Left ventricle myocardium inferior (tissue), 1 donor: ENCODE results near the gene ACSS3. TPM values are rescaled to one million over a fixed set of nuclear protein-coding genes. Genes with fewer than 3 reads are reported as not detected.

Source experiments
- DNase-seq: peaks from one replicate; pipeline ENCODE4 v3.0.0-alpha.2; 2020
- H3K27ac ChIP-seq: fragments of 200-600 bp; replicated peaks from 2 replicates; pipeline ENCODE4 v1.8.0; 2021
- H3K27me3 ChIP-seq: fragments of 200-600 bp; 2 replicates; pipeline ENCODE4 v1.8.0; 2021; ENCODE audit warnings: low read depth
- H3K36me3 ChIP-seq: fragments of 200-600 bp; 2 replicates; pipeline ENCODE4 v1.8.0; 2021
- H3K4me1 ChIP-seq: fragments of 200-600 bp; 2 replicates; pipeline ENCODE4 v1.8.0; 2021
- H3K4me3 ChIP-seq: fragments of 200-600 bp; 2 replicates; pipeline ENCODE4 v1.8.0; 2021; ENCODE audit warnings: mild to moderate bottlenecking, moderate library complexity
- H3K9me3 ChIP-seq: fragments of 200-600 bp; replicated peaks from 2 replicates; pipeline ENCODE4 v1.8.0; 2021
- CTCF ChIP-seq: fragments of 200-600 bp; IDR thresholded peaks from 2 replicates; pipeline ENCODE4 v1.8.0; 2021; ENCODE audit warnings: antibody characterized with exemption, mild to moderate bottlenecking, borderline replicate concordance
- intact Hi-C: fragments of 100-400 bp; cut with micrococcal nuclease; formaldehyde crosslinking; loops from one replicate; pipeline ENCODE4 v1.11.0; 2022
- total RNA-seq: library from RNA; stranded (reverse); fragmentation: NEBNext Ultra II Directional; extraction: Animal tissue kit (Norgen Biotek cat#: 25700); gene quantifications from one replicate; pipeline ENCODE4 v1.2.1, GENCODE V29; 2021
- donor health status: DM: no; HTN: yes; CAD: no; lungs with severe emphysema.

ACSS3 gene
- total RNA-seq, 1 donor from 2014 or later, result 24.5 TPM

- DNase-seq, result no peak
Observed at GRCh38 chr12:81080431-81080983, 2.6 kb downstream of the ACSS3 start.

GRCh38 chr12:81081726-81082125, 3.8 kb downstream of the ACSS3 start:
- Histone ChIP-seq H3K4me1 (peaks cover 80% of the 10 kb centered on the region), H3K27ac (no peak overlapping the region), H3K36me3 (no peaks in the 10 kb centered on the region), H3K9me3 (no peaks in the 10 kb centered on the region), H3K4me3 (no peak overlapping the region), H3K27me3 (no peaks in the 10 kb centered on the region)
- DNase-seq, result no peak
- intact Hi-C loops, result no loop called here
- TF ChIP-seq CTCF, result no peak

More at GRCh38 chr12:81080431-81080983, 2.6 kb downstream of the ACSS3 start:
- no peak for TF ChIP-seq CTCF
- peaks cover 72% of the 10 kb centered on the region for H3K4me1 ChIP-seq
- intact Hi-C loops, result no loop called here
- peak overlapping the region; percentile 83 for H3K4me3 ChIP-seq
- no peaks in the 10 kb centered on the region for H3K36me3 ChIP-seq
- H3K9me3 ChIP-seq, result no peaks in the 10 kb centered on the region
- peak overlapping the region; percentile 94 for H3K27ac ChIP-seq
- no peaks in the 10 kb centered on the region for H3K27me3 ChIP-seq

GRCh38 chr12:81083018-81083417, 5.1 kb downstream of the ACSS3 start:
- Histone ChIP-seq H3K4me1 (peaks cover 80% of the 10 kb centered on the region), H3K36me3 (no peaks in the 10 kb centered on the region), H3K4me3 (no peak overlapping the region), H3K27me3 (no peaks in the 10 kb centered on the region), H3K9me3 (no peaks in the 10 kb centered on the region), H3K27ac (no peak overlapping the region)
- no peak for TF ChIP-seq CTCF
- no peak for DNase-seq
- intact Hi-C loops, result no loop called here

- no peak for DNase-seq
- Histone ChIP-seq H3K36me3 (no peaks in the 10 kb centered on the region), H3K4me1 (peaks cover 88% of the 10 kb centered on the region), H3K4me3 (no peak overlapping the region), H3K9me3 (no peaks in the 10 kb centered on the region), H3K27ac (peak overlapping the region; percentile 10), H3K27me3 (no peaks in the 10 kb centered on the region)
- TF ChIP-seq CTCF, result no peak
- intact Hi-C loops, result no loop called here
Observed at GRCh38 chr12:81083906-81084513, 6.1 kb downstream of the ACSS3 start.

- Histone ChIP-seq H3K27ac (peak overlapping the region; percentile 47), H3K9me3 (no peaks in the 10 kb centered on the region), H3K27me3 (no peaks in the 10 kb centered on the region), H3K4me1 (peaks cover 88% of the 10 kb centered on the region), H3K4me3 (no peak overlapping the region), H3K36me3 (no peaks in the 10 kb centered on the region)
- intact Hi-C loops, result no loop called here
- TF ChIP-seq CTCF, result no peak
- DNase-seq, result no peak
Observed at GRCh38 chr12:81084811-81085350, 7.0 kb downstream of the ACSS3 start.
